H9 (cell line): ENCODE results near the gene BTN2A1. TPM values are rescaled to one million over a fixed set of nuclear protein-coding genes. Genes with fewer than 3 reads are reported as not detected.

Experiments
- DNase-seq: peaks from one replicate; pipeline ENCODE4 v3.0.0-alpha.2; 2017
- H2AFZ ChIP-seq: one replicate; pipeline ENCODE4 v1.6.1; 2013; ENCODE audit warnings: mild to moderate bottlenecking, low read length, control low read depth, moderate library complexity
- H2AK5ac ChIP-seq: 2 replicates; pipeline ENCODE4 v1.6.1; 2013; ENCODE audit warnings: low read length, control low read depth, mixed read lengths; ENCODE audit not compliant: insufficient read length
- H2BK120ac ChIP-seq: one replicate; pipeline ENCODE4 v1.6.1; 2013; ENCODE audit warnings: low read depth, mild to moderate bottlenecking, low read length, control low read depth, inconsistent platforms; ENCODE audit not compliant: poor library complexity, severe bottlenecking
- H2BK12ac ChIP-seq: 2 replicates; pipeline ENCODE4 v1.6.1; 2013; ENCODE audit warnings: low read length, control low read depth, mixed read lengths, low read depth; ENCODE audit not compliant: insufficient read length
- H2BK15ac ChIP-seq: 2 replicates; pipeline ENCODE4 v1.6.1; 2013; ENCODE audit warnings: low read depth, low read length, control low read depth
- H2BK20ac ChIP-seq: one replicate; pipeline ENCODE4 v1.6.1; 2013; ENCODE audit warnings: low read depth, mild to moderate bottlenecking, low read length, control low read depth, inconsistent platforms; ENCODE audit not compliant: poor library complexity, severe bottlenecking
- H2BK5ac ChIP-seq: 2 replicates; pipeline ENCODE4 v1.6.1; 2013; ENCODE audit warnings: low read length, control low read depth, mixed read lengths; ENCODE audit not compliant: insufficient read length
- H3K14ac ChIP-seq: 2 replicates; pipeline ENCODE4 v1.6.1; 2013; ENCODE audit warnings: low read length, control low read depth; ENCODE audit not compliant: insufficient read depth
- H3K18ac ChIP-seq: 2 replicates; pipeline ENCODE4 v1.6.1; 2013; ENCODE audit warnings: low read depth, mild to moderate bottlenecking, mixed read lengths, low read length, control low read depth; ENCODE audit not compliant: insufficient read length
- H3K23ac ChIP-seq: 2 replicates; pipeline ENCODE4 v1.6.1; 2013; ENCODE audit warnings: low read length, control low read depth, mixed read lengths, low read depth; ENCODE audit not compliant: insufficient read length
- H3K23me2 ChIP-seq: 2 replicates; pipeline ENCODE4 v1.6.1; 2013; ENCODE audit warnings: low read depth, mild to moderate bottlenecking, mixed read lengths, low read length, control low read depth; ENCODE audit not compliant: insufficient read length, poor library complexity, severe bottlenecking
- H3K27ac ChIP-seq: 2 replicates; pipeline ENCODE4 v1.5.1; 2013; ENCODE audit warnings: low read length, control low read depth, mixed read lengths, low read depth; ENCODE audit not compliant: insufficient read length
- H3K27me3 ChIP-seq: 2 replicates; pipeline ENCODE4 v1.6.1; 2013; ENCODE audit warnings: low read length, control low read depth, inconsistent platforms; ENCODE audit not compliant: insufficient read depth
- H3K4ac ChIP-seq: 2 replicates; pipeline ENCODE4 v1.6.1; 2013; ENCODE audit warnings: low read depth, mild to moderate bottlenecking, control low read depth, inconsistent platforms, low read length, moderate library complexity
- H3K4me1 ChIP-seq: 2 replicates; pipeline ENCODE4 v1.6.1; 2013; ENCODE audit warnings: low read length, control low read depth, inconsistent platforms; ENCODE audit not compliant: insufficient read depth
- H3K4me2 ChIP-seq: 2 replicates; pipeline ENCODE4 v1.6.1; 2013; ENCODE audit warnings: low read length, control low read depth, mixed read lengths; ENCODE audit not compliant: insufficient read length, insufficient read depth
- H3K56ac ChIP-seq: 2 replicates; pipeline ENCODE4 v1.6.1; 2013; ENCODE audit warnings: low read depth, mild to moderate bottlenecking, mixed read lengths, low read length, control low read depth; ENCODE audit not compliant: insufficient read length
- H3K79me1 ChIP-seq: 2 replicates; pipeline ENCODE4 v1.6.1; 2013; ENCODE audit warnings: low read depth, mild to moderate bottlenecking, moderate library complexity, low read length, control low read depth, inconsistent platforms; ENCODE audit not compliant: insufficient read depth, poor library complexity, severe bottlenecking
- H3K79me2 ChIP-seq: 2 replicates; pipeline ENCODE4 v1.6.1; 2013; ENCODE audit warnings: low read length, control low read depth, inconsistent platforms; ENCODE audit not compliant: insufficient read depth
- H3K9ac ChIP-seq: 2 replicates; pipeline ENCODE4 v1.6.1; 2013; ENCODE audit warnings: low read length, control low read depth, mixed read lengths; ENCODE audit not compliant: insufficient read length; ENCODE audit errors: extremely low read depth
- H3K9me3 ChIP-seq: one replicate; pipeline ENCODE4 v1.6.1; 2013; ENCODE audit warnings: low read depth, low read length, inconsistent platforms; ENCODE audit not compliant: control insufficient read depth
- H3T11ph ChIP-seq: one replicate; pipeline ENCODE4 v1.6.1; 2013; ENCODE audit warnings: mild to moderate bottlenecking, low read length, control low read depth, inconsistent platforms
- H4K20me1 ChIP-seq: one replicate; pipeline ENCODE4 v1.6.1; 2013; ENCODE audit not compliant: control insufficient read depth, insufficient read length, insufficient read depth
- H4K5ac ChIP-seq: 2 replicates; pipeline ENCODE4 v1.6.1; 2013; ENCODE audit warnings: low read depth, mild to moderate bottlenecking, mixed read lengths, low read length, control low read depth; ENCODE audit not compliant: insufficient read length
- H4K8ac ChIP-seq: replicated peaks from 2 replicates; pipeline ENCODE4 v1.6.1; 2013; ENCODE audit warnings: low read length, control low read depth, mixed read lengths, low read depth; ENCODE audit not compliant: insufficient read length
- H4K91ac ChIP-seq: 2 replicates; pipeline ENCODE4 v1.6.1; 2013; ENCODE audit warnings: low read depth, mild to moderate bottlenecking, moderate library complexity, mixed read lengths, low read length, control low read depth; ENCODE audit not compliant: insufficient read length
- H3K27ac Mint-ChIP-seq, 3 experiments: 2 replicates in 2 of 3; 3 replicates in 1 of 3; pipeline ENCODE4 v1.8.0; 2020 to 2021; ENCODE audit warnings: mixed read lengths in 3 of 3, mild to moderate bottlenecking in 1 of 3, moderate library complexity in 1 of 3
- H3K27me3 Mint-ChIP-seq: 2 replicates; pipeline ENCODE4 v1.8.0; 2021; ENCODE audit warnings: low read depth, mild to moderate bottlenecking, moderate library complexity, mixed read lengths
- H3K36me3 Mint-ChIP-seq, 3 experiments: 2 replicates in 2 of 3; 3 replicates in 1 of 3; pipeline ENCODE4 v1.8.0; 2020 to 2021; ENCODE audit warnings: low read depth in 3 of 3, mixed read lengths in 3 of 3; ENCODE audit not compliant: insufficient read depth in 1 of 3
- H3K4me1 Mint-ChIP-seq, 2 experiments: 2 replicates each; pipeline ENCODE4 v1.8.0; 2020; ENCODE audit warnings: mixed read lengths in 2 of 2
- H3K4me3 Mint-ChIP-seq, 2 experiments: 2 replicates in 1 of 2; 3 replicates in 1 of 2; pipeline ENCODE4 v1.8.0; 2020 to 2021; ENCODE audit warnings: mild to moderate bottlenecking in 2 of 2, mixed read lengths in 2 of 2, moderate library complexity in 1 of 2
- H3K9me3 Mint-ChIP-seq, 2 experiments: 2 replicates in 1 of 2; 3 replicates in 1 of 2; pipeline ENCODE4 v1.8.0; 2020; ENCODE audit warnings: mild to moderate bottlenecking in 2 of 2, mixed read lengths in 2 of 2, moderate library complexity in 1 of 2
- WGBS: extraction: QIAGEN DNeasy Blood & Tissue Kit; methylation state at CpG from one replicate; pipeline ENCODE4 v1.1.7; 2013; ENCODE audit warnings: missing lambda C conversion rate, low lambda C conversion rate, mixed read lengths; ENCODE audit not compliant: insufficient read length; ENCODE audit errors: extremely low coverage; 5-methylcytosine and 5-hydroxymethylcytosine counted together
- total RNA-seq: library from RNA; stranded (reverse); gene quantifications from 2 replicates; pipeline ENCODE4 v1.2.1, GENCODE V29; 2021
- TF ChIP-seq, protein P1 (sequence below): fragments of 200-600 bp; sonication (generic); conservative IDR thresholded peaks from 3 replicates; pipeline ENCODE4 v1.8.0; 2021; ENCODE audit warnings: antibody characterized with exemption, mild to moderate bottlenecking

BTN2A1 gene
- total RNA-seq, 1 experiment from 2014 or later: 18.4 TPM

- Histone ChIP-seq H3K79me1 (no peaks in the 10 kb centered on the region), H3K4me2 (no peak overlapping the region), H2BK5ac (no peak overlapping the region), H3K56ac (no peak overlapping the region), H2AFZ (no peak overlapping the region), H4K5ac (no peak overlapping the region), H3K23me2 (no peaks in the 10 kb centered on the region), H4K91ac (no peak overlapping the region), H3K23ac (no peak overlapping the region), H3K14ac (no peak overlapping the region), H3K27me3 (no peaks in the 10 kb centered on the region), H3K9ac (no peak overlapping the region), H4K20me1 (no peaks in the 10 kb centered on the region), H2BK12ac (no peak overlapping the region), H3K9me3 (no peaks in the 10 kb centered on the region), H3K4me1 (no peaks in the 10 kb centered on the region), H2BK20ac (no peak overlapping the region), H4K8ac (no peak overlapping the region), H3K4ac (no peak overlapping the region), H3K18ac (no peak overlapping the region), H3K79me2 (no peaks in the 10 kb centered on the region), H2AK5ac (no peak overlapping the region), H3K27ac (no peak overlapping the region), H3T11ph (no peak overlapping the region), H2BK15ac (no peak overlapping the region), H2BK120ac (no peak overlapping the region)
- Mint-ChIP-seq H3K4me1 (no peaks in the 10 kb centered on the region), H3K27me3 (no peaks in the 10 kb centered on the region), H3K4me3 (no peak overlapping the region), H3K36me3 (no peaks in the 10 kb centered on the region; a peak in 1 of 7 replicates), H3K9me3 (peaks cover 4 to 13% of the 10 kb centered on the region in 2 experiments; a peak in 4 of 5 replicates), H3K27ac (no peak overlapping the region)
- WGBS: no CpG with 5 or more reads among the region's 6 CpGs
- TF ChIP-seq, protein P1, sequence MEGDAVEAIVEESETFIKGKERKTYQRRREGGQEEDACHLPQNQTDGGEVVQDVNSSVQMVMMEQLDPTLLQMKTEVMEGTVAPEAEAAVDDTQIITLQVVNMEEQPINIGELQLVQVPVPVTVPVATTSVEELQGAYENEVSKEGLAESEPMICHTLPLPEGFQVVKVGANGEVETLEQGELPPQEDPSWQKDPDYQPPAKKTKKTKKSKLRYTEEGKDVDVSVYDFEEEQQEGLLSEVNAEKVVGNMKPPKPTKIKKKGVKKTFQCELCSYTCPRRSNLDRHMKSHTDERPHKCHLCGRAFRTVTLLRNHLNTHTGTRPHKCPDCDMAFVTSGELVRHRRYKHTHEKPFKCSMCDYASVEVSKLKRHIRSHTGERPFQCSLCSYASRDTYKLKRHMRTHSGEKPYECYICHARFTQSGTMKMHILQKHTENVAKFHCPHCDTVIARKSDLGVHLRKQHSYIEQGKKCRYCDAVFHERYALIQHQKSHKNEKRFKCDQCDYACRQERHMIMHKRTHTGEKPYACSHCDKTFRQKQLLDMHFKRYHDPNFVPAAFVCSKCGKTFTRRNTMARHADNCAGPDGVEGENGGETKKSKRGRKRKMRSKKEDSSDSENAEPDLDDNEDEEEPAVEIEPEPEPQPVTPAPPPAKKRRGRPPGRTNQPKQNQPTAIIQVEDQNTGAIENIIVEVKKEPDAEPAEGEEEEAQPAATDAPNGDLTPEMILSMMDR: no peak
- DNase-seq: no peak
Observed at GRCh38 chr6:26485112-26485780, 27.5 kb downstream of the BTN2A1 start.
